Stimulated activated memory B cell treated with anti-CD40 and anti-IgM and Interleukin-4, amounts not matched to agents 10 μg/mL and 1 μg/mL and 100 μg/mL, for 72 hours (primary cell): ENCODE measurements around the gene ZNF667.

Source experiments
- ATAC-seq: fragments of 150-1000 bp; cut with Tn5 transposase; 2 replicates; pipeline ENCODE4 v1.10.0; 2021
- H3K27ac Mint-ChIP-seq: one replicate; pipeline ENCODE4 v1.8.0; 2022; ENCODE audit warnings: mild to moderate bottlenecking, mixed read lengths
- H3K27me3 Mint-ChIP-seq: one replicate; pipeline ENCODE4 v1.8.0; 2022; ENCODE audit warnings: mixed read lengths
- H3K36me3 Mint-ChIP-seq: one replicate; pipeline ENCODE4 v1.8.0; 2022; ENCODE audit warnings: mixed read lengths
- H3K4me1 Mint-ChIP-seq: one replicate; pipeline ENCODE4 v1.8.0; 2022; ENCODE audit warnings: mixed read lengths
- H3K4me3 Mint-ChIP-seq: one replicate; pipeline ENCODE4 v1.8.0; 2022; ENCODE audit warnings: mild to moderate bottlenecking, moderate library complexity, mixed read lengths
- H3K9me3 Mint-ChIP-seq: one replicate; pipeline ENCODE4 v1.8.0; 2022; ENCODE audit warnings: mixed read lengths

Gene ZNF667

DNA sequence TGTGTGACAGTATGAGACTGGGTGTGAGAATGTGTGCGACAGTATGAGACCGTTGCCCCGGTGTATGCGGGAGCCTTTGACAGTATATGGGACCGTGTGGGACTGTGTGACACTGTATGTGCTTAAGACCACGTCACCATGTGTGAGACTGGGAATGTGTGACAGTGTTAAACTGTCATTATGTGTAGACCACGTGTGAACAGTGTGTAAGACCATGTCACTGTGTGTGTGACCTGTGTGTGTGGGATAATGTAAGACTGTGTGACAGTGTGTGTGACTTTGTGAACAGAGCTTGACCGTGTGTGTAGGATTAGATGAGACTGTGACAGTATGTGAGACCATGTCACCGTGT lies 72.5 kb downstream of the ZNF667 start:
- peak overlapping the region; percentile 79 for H3K4me3 Mint-ChIP-seq
- peaks cover 30% of the 10 kb centered on the region for H3K4me1 Mint-ChIP-seq
- peak overlapping the region; percentile 99 for H3K27ac Mint-ChIP-seq
- peaks cover 70% of the 10 kb centered on the region for H3K36me3 Mint-ChIP-seq
- no peaks in the 10 kb centered on the region for H3K27me3 Mint-ChIP-seq
- H3K9me3 Mint-ChIP-seq, result peaks cover 35% of the 10 kb centered on the region
- no peak for ATAC-seq

DNA sequence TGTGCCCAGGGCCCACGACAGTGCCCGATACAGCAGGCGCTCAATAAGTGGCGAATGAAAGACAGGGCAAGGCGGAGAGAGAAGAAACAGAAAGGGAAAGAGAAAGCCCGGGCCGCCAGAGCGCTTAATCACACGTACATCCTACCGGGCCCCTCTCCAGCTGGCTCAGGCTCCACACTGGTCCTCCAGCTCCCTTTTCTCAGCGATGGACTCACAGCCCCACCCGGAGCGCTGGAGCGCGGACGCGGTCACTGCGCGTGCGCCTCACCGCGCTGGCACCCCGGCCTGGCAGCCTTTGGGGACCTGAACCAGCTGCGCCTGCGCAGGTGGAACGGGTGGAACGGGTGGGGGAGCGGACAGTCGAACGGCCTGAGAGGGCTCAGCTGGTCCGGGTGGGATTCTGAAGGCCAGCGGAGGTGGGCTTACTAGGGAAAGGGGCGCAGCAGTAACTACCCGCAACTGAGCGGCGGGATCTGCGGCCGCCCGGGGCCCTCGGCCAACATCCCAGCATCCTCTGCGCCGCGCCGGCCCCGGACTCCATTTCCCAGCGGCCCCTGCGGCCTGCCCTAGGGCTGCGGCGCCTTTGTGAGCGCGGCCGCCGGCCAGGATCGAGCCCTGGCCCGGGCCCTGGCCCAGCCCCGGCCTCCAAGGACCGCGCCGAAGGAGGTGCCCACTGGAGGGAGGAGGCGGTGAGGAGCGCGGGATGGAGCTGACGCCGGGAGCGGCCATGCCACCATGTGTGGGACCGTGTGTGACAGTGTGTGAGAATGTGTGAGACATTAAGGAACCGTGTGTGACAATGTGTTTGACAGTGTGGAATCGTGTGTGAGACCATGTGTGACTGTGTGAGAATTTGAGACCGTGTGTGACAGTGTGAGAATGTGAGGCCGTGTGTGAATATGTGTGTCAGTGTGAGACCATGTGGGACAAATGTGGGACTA lies 73.1 kb downstream of the ZNF667 start, which contains the start of gene ZNF583:
Gene ZNF583, plus strand, starts transcription at position 569 of the 941 bp plus-strand sequence. CDS start 2,783 bp downstream, outside the sequence.
- ATAC-seq, result peak; percentile 97
- peaks cover 35% of the 10 kb centered on the region for H3K9me3 Mint-ChIP-seq
- peaks cover 70% of the 10 kb centered on the region for H3K36me3 Mint-ChIP-seq
- peaks cover 30% of the 10 kb centered on the region for H3K4me1 Mint-ChIP-seq
- H3K27ac Mint-ChIP-seq, result peak within 1 kb of the TSS; percentile 99
- no peaks in the 10 kb centered on the region for H3K27me3 Mint-ChIP-seq
- peak within 1 kb of the TSS; percentile 79 for H3K4me3 Mint-ChIP-seq

DNA sequence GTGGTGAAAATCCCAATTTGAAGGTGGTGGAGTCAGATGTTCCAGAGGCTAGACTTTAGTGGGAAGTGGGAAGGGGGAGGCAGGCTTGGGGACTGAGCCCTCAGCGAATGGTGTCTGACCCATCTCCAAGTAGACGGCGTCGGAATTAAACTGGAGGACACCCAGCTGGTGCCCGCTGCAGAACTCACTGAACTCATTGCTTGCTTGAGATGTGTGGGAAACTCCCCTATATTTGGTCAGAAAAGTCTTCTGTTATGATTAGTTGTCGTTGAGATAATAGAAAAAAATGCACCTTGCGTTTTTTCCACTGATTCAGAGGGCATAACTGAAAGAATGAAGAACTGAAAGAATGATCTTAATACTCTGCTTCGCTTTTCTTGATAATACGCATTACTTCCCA lies 73.9 kb downstream of the ZNF667 start:
- Mint-ChIP-seq H3K27me3 (no peaks in the 10 kb centered on the region), H3K4me1 (peaks cover 30% of the 10 kb centered on the region), H3K9me3 (peaks cover 33% of the 10 kb centered on the region), H3K4me3 (peak overlapping the region; percentile 79), H3K36me3 (peaks cover 70% of the 10 kb centered on the region), H3K27ac (peak overlapping the region; percentile 99)
- ATAC-seq, result peak; percentile 49

DNA sequence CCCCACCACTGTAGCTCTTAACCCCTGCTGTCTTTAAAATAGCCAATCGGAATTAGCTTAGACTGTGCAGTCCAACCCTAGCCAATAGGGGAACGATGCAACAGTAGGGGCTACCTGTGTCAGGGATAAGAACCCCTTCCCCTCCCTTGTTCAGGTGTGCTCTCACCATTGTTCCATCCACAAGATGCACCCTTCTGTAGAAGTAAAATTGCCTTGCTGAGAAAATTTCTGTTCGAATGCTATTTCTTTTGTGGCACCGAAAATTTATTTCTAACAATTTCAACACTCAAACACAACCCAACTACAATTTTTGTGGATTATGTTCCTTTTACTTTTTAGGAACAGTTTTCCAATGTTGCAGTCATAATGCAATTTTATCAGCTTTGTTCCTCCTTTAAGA lies 76.7 kb downstream of the ZNF667 start:
- Mint-ChIP-seq H3K4me3 (no peak overlapping the region), H3K27me3 (no peaks in the 10 kb centered on the region)

GRCh38 chr19:56398809-56399208 lies 78.3 kb downstream of the ZNF667 start:
- ATAC-seq, result no peak
- Mint-ChIP-seq H3K36me3 (peaks cover 67% of the 10 kb centered on the region), H3K4me3 (no peak overlapping the region), H3K27me3 (no peaks in the 10 kb centered on the region), H3K27ac (no peak overlapping the region), H3K9me3 (peaks cover 29% of the 10 kb centered on the region), H3K4me1 (peaks cover 15% of the 10 kb centered on the region)

More for the DNA sequence above, 76.7 kb downstream of the ZNF667 start:
- Mint-ChIP-seq H3K27ac (no peak overlapping the region), H3K4me1 (peaks cover 28% of the 10 kb centered on the region), H3K36me3 (peaks cover 75% of the 10 kb centered on the region), H3K9me3 (peaks cover 37% of the 10 kb centered on the region)
- ATAC-seq, result no peak

DNA sequence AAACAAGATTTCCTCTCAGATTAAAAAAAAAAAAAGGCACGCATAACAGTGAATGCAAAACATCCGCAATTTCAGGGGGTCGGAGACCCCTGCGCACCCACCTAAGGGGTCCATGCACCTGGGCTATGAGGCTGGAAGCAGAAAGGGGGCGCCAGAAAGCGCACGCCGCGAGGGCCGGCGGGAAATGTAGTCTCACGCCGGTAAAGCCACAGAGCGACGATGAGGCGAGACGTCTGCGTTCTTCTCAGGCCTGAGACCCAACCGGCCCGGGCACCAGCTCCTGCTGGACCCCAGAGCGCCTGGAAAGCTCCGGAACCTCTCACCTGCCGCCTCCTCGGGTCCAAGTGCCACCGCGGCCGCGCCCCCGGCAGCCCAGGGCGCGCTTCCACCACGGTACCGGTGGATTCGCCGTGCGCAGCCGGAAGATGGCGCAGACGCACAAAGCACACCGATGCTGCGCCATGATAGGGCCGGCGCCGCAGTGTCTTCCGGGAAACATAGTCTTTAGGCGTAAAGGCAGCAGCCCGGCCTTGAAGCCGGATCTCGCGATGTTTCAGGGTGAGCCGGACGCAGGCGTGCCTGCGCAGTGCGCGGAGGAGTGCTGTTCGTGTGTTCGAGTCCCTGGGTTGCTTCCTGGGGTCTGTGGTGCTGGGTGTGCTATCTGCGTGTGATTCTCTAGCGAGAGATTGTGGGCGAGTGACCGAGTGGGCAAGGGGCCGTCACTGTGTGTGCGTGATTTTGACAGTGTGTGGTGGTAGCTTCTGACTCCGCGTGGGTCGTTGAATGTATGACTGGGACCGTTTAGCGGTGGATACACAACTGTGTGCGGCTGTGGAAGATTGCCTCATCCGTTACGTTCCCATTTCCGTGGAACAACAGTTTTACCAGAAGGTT lies 83.8 kb downstream of the ZNF667 start, which contains the start of gene ZNF582:
Gene ZNF582, minus strand, starts transcription at position 416 of the 894 bp plus-strand sequence. CDS start 1,782 bp downstream, outside the sequence.
- peak; percentile 99 for ATAC-seq
- Mint-ChIP-seq H3K36me3 (peaks cover 72% of the 10 kb centered on the region), H3K27ac (peak within 1 kb of the TSS; percentile 95), H3K9me3 (peaks cover 35% of the 10 kb centered on the region), H3K27me3 (no peaks in the 10 kb centered on the region), H3K4me1 (peaks cover 7% of the 10 kb centered on the region), H3K4me3 (peak within 1 kb of the TSS; percentile 95)
